H9 (cell line): Measurements from ENCODE around the gene SPRY2. TPM values are rescaled to one million over a fixed set of nuclear protein-coding genes. Genes with fewer than 3 reads are reported as not detected.

Experiments
- DNase-seq: peaks from one replicate; pipeline ENCODE4 v3.0.0-alpha.2; 2017
- H2AFZ ChIP-seq: one replicate; pipeline ENCODE4 v1.6.1; 2013; ENCODE audit warnings: mild to moderate bottlenecking, low read length, control low read depth, moderate library complexity
- H2AK5ac ChIP-seq: 2 replicates; pipeline ENCODE4 v1.6.1; 2013; ENCODE audit warnings: low read length, control low read depth, mixed read lengths; ENCODE audit not compliant: insufficient read length
- H2BK120ac ChIP-seq: one replicate; pipeline ENCODE4 v1.6.1; 2013; ENCODE audit warnings: low read depth, mild to moderate bottlenecking, low read length, control low read depth, inconsistent platforms; ENCODE audit not compliant: poor library complexity, severe bottlenecking
- H2BK12ac ChIP-seq: 2 replicates; pipeline ENCODE4 v1.6.1; 2013; ENCODE audit warnings: low read length, control low read depth, mixed read lengths, low read depth; ENCODE audit not compliant: insufficient read length
- H2BK15ac ChIP-seq: 2 replicates; pipeline ENCODE4 v1.6.1; 2013; ENCODE audit warnings: low read depth, low read length, control low read depth
- H2BK20ac ChIP-seq: one replicate; pipeline ENCODE4 v1.6.1; 2013; ENCODE audit warnings: low read depth, mild to moderate bottlenecking, low read length, control low read depth, inconsistent platforms; ENCODE audit not compliant: poor library complexity, severe bottlenecking
- H2BK5ac ChIP-seq: 2 replicates; pipeline ENCODE4 v1.6.1; 2013; ENCODE audit warnings: low read length, control low read depth, mixed read lengths; ENCODE audit not compliant: insufficient read length
- H3K14ac ChIP-seq: 2 replicates; pipeline ENCODE4 v1.6.1; 2013; ENCODE audit warnings: low read length, control low read depth; ENCODE audit not compliant: insufficient read depth
- H3K18ac ChIP-seq: 2 replicates; pipeline ENCODE4 v1.6.1; 2013; ENCODE audit warnings: low read depth, mild to moderate bottlenecking, mixed read lengths, low read length, control low read depth; ENCODE audit not compliant: insufficient read length
- H3K23ac ChIP-seq: 2 replicates; pipeline ENCODE4 v1.6.1; 2013; ENCODE audit warnings: low read length, control low read depth, mixed read lengths, low read depth; ENCODE audit not compliant: insufficient read length
- H3K23me2 ChIP-seq: 2 replicates; pipeline ENCODE4 v1.6.1; 2013; ENCODE audit warnings: low read depth, mild to moderate bottlenecking, mixed read lengths, low read length, control low read depth; ENCODE audit not compliant: insufficient read length, poor library complexity, severe bottlenecking
- H3K27ac ChIP-seq: 2 replicates; pipeline ENCODE4 v1.5.1; 2013; ENCODE audit warnings: low read length, control low read depth, mixed read lengths, low read depth; ENCODE audit not compliant: insufficient read length
- H3K27me3 ChIP-seq: 2 replicates; pipeline ENCODE4 v1.6.1; 2013; ENCODE audit warnings: low read length, control low read depth, inconsistent platforms; ENCODE audit not compliant: insufficient read depth
- H3K4ac ChIP-seq: 2 replicates; pipeline ENCODE4 v1.6.1; 2013; ENCODE audit warnings: low read depth, mild to moderate bottlenecking, control low read depth, inconsistent platforms, low read length, moderate library complexity
- H3K4me1 ChIP-seq: 2 replicates; pipeline ENCODE4 v1.6.1; 2013; ENCODE audit warnings: low read length, control low read depth, inconsistent platforms; ENCODE audit not compliant: insufficient read depth
- H3K4me2 ChIP-seq: 2 replicates; pipeline ENCODE4 v1.6.1; 2013; ENCODE audit warnings: low read length, control low read depth, mixed read lengths; ENCODE audit not compliant: insufficient read length, insufficient read depth
- H3K56ac ChIP-seq: 2 replicates; pipeline ENCODE4 v1.6.1; 2013; ENCODE audit warnings: low read depth, mild to moderate bottlenecking, mixed read lengths, low read length, control low read depth; ENCODE audit not compliant: insufficient read length
- H3K79me1 ChIP-seq: 2 replicates; pipeline ENCODE4 v1.6.1; 2013; ENCODE audit warnings: low read depth, mild to moderate bottlenecking, moderate library complexity, low read length, control low read depth, inconsistent platforms; ENCODE audit not compliant: insufficient read depth, poor library complexity, severe bottlenecking
- H3K79me2 ChIP-seq: 2 replicates; pipeline ENCODE4 v1.6.1; 2013; ENCODE audit warnings: low read length, control low read depth, inconsistent platforms; ENCODE audit not compliant: insufficient read depth
- H3K9ac ChIP-seq: 2 replicates; pipeline ENCODE4 v1.6.1; 2013; ENCODE audit warnings: low read length, control low read depth, mixed read lengths; ENCODE audit not compliant: insufficient read length; ENCODE audit errors: extremely low read depth
- H3K9me3 ChIP-seq: one replicate; pipeline ENCODE4 v1.6.1; 2013; ENCODE audit warnings: low read depth, low read length, inconsistent platforms; ENCODE audit not compliant: control insufficient read depth
- H3T11ph ChIP-seq: one replicate; pipeline ENCODE4 v1.6.1; 2013; ENCODE audit warnings: mild to moderate bottlenecking, low read length, control low read depth, inconsistent platforms
- H4K20me1 ChIP-seq: one replicate; pipeline ENCODE4 v1.6.1; 2013; ENCODE audit not compliant: control insufficient read depth, insufficient read length, insufficient read depth
- H4K5ac ChIP-seq: 2 replicates; pipeline ENCODE4 v1.6.1; 2013; ENCODE audit warnings: low read depth, mild to moderate bottlenecking, mixed read lengths, low read length, control low read depth; ENCODE audit not compliant: insufficient read length
- H4K8ac ChIP-seq: replicated peaks from 2 replicates; pipeline ENCODE4 v1.6.1; 2013; ENCODE audit warnings: low read length, control low read depth, mixed read lengths, low read depth; ENCODE audit not compliant: insufficient read length
- H4K91ac ChIP-seq: 2 replicates; pipeline ENCODE4 v1.6.1; 2013; ENCODE audit warnings: low read depth, mild to moderate bottlenecking, moderate library complexity, mixed read lengths, low read length, control low read depth; ENCODE audit not compliant: insufficient read length
- H3K27ac Mint-ChIP-seq, 3 experiments: 2 replicates in 2 of 3; 3 replicates in 1 of 3; pipeline ENCODE4 v1.8.0; 2020 to 2021; ENCODE audit warnings: mixed read lengths in 3 of 3, mild to moderate bottlenecking in 1 of 3, moderate library complexity in 1 of 3
- H3K27me3 Mint-ChIP-seq: 2 replicates; pipeline ENCODE4 v1.8.0; 2021; ENCODE audit warnings: low read depth, mild to moderate bottlenecking, moderate library complexity, mixed read lengths
- H3K36me3 Mint-ChIP-seq, 3 experiments: 2 replicates in 2 of 3; 3 replicates in 1 of 3; pipeline ENCODE4 v1.8.0; 2020 to 2021; ENCODE audit warnings: low read depth in 3 of 3, mixed read lengths in 3 of 3; ENCODE audit not compliant: insufficient read depth in 1 of 3
- H3K4me1 Mint-ChIP-seq, 2 experiments: 2 replicates each; pipeline ENCODE4 v1.8.0; 2020; ENCODE audit warnings: mixed read lengths in 2 of 2
- H3K4me3 Mint-ChIP-seq, 2 experiments: 2 replicates in 1 of 2; 3 replicates in 1 of 2; pipeline ENCODE4 v1.8.0; 2020 to 2021; ENCODE audit warnings: mild to moderate bottlenecking in 2 of 2, mixed read lengths in 2 of 2, moderate library complexity in 1 of 2
- H3K9me3 Mint-ChIP-seq, 2 experiments: 2 replicates in 1 of 2; 3 replicates in 1 of 2; pipeline ENCODE4 v1.8.0; 2020; ENCODE audit warnings: mild to moderate bottlenecking in 2 of 2, mixed read lengths in 2 of 2, moderate library complexity in 1 of 2
- total RNA-seq: library from RNA; stranded (reverse); gene quantifications from 2 replicates; pipeline ENCODE4 v1.2.1, GENCODE V29; 2021
- TF ChIP-seq, protein P1 (sequence below): fragments of 200-600 bp; sonication (generic); conservative IDR thresholded peaks from 3 replicates; pipeline ENCODE4 v1.8.0; 2021; ENCODE audit warnings: antibody characterized with exemption, mild to moderate bottlenecking

SPRY2 gene
- total RNA-seq, 1 experiment from 2014 or later = 56.4 TPM

DNA sequence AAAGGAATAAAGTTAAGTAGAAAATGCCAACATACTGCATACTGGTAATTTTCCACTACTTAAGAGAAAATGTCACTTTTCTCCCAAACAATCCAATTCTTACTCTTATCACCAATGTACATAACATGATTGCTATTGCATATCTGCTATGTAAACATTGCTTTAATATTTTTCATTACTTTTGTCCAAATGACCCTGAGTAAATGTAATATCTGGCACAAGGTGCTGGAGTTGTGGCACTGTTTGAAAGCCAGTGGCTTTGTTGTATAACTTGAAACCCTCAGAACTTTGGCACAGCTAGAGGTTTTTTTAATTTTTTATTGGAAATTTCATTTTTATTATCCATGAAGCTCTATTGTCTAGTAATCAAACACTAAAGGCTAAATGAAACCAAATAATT, 45.7 kb upstream of the SPRY2 start:
- Histone ChIP-seq H3K56ac (no peak overlapping the region), H2BK20ac (no peak overlapping the region), H3K27me3 (no peaks in the 10 kb centered on the region), H2AK5ac (no peak overlapping the region), H3K27ac (no peak overlapping the region), H3K14ac (no peak overlapping the region), H3K23ac (no peak overlapping the region), H4K91ac (no peak overlapping the region), H3K79me2 (no peaks in the 10 kb centered on the region), H4K5ac (no peak overlapping the region), H3T11ph (no peak overlapping the region), H3K23me2 (no peaks in the 10 kb centered on the region), H2AFZ (no peak overlapping the region), H4K20me1 (no peaks in the 10 kb centered on the region), H3K9me3 (no peaks in the 10 kb centered on the region), H2BK120ac (no peak overlapping the region), H3K79me1 (no peaks in the 10 kb centered on the region), H3K4me2 (no peak overlapping the region), H4K8ac (no peak overlapping the region), H3K4ac (no peak overlapping the region), H3K4me1 (no peaks in the 10 kb centered on the region), H2BK12ac (no peak overlapping the region), H3K18ac (no peak overlapping the region), H3K9ac (no peak overlapping the region), H2BK5ac (no peak overlapping the region), H2BK15ac (no peak overlapping the region)
- no peak overlapping the region for H3K4me3 Mint-ChIP-seq
- DNase-seq = no peak
- no peak overlapping the region for H3K27ac Mint-ChIP-seq
- H3K27me3 Mint-ChIP-seq = no peaks in the 10 kb centered on the region
- TF ChIP-seq, protein P1, sequence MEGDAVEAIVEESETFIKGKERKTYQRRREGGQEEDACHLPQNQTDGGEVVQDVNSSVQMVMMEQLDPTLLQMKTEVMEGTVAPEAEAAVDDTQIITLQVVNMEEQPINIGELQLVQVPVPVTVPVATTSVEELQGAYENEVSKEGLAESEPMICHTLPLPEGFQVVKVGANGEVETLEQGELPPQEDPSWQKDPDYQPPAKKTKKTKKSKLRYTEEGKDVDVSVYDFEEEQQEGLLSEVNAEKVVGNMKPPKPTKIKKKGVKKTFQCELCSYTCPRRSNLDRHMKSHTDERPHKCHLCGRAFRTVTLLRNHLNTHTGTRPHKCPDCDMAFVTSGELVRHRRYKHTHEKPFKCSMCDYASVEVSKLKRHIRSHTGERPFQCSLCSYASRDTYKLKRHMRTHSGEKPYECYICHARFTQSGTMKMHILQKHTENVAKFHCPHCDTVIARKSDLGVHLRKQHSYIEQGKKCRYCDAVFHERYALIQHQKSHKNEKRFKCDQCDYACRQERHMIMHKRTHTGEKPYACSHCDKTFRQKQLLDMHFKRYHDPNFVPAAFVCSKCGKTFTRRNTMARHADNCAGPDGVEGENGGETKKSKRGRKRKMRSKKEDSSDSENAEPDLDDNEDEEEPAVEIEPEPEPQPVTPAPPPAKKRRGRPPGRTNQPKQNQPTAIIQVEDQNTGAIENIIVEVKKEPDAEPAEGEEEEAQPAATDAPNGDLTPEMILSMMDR = no peak
- no peaks in the 10 kb centered on the region for H3K4me1 Mint-ChIP-seq
- peaks cover 8 to 9% of the 10 kb centered on the region in 2 experiments; a peak in 4 of 5 replicates for H3K9me3 Mint-ChIP-seq
- peaks cover 2 to 8% (median 2%) of the 10 kb centered on the region in 3 experiments; a peak in 3 of 7 replicates for H3K36me3 Mint-ChIP-seq
